Testis (tissue), 3 donors: ENCODE data around the gene SCMH1. TPM values are rescaled to one million over a fixed set of nuclear protein-coding genes. Genes with fewer than 3 reads are reported as not detected.
"Not testable (repeated sequence)": the region's sequence is repeated elsewhere in the genome, so short reads cannot be mapped to it uniquely, and the experiment has no call there.

Experiments used
- DNase-seq: peaks from one replicate; pipeline ENCODE4 v3.0.0-alpha.2; 2019
- H3K27ac ChIP-seq, 2 donors: fragments of 200-600 bp; sonication (generic); one replicate each; pipeline ENCODE4 v1.5.1; 2019
- H3K27me3 ChIP-seq: fragments of 200-600 bp; sonication (generic); one replicate; pipeline ENCODE4 v1.5.1; 2019
- H3K36me3 ChIP-seq: fragments of 200-600 bp; sonication (generic); one replicate; pipeline ENCODE4 v1.5.1; 2017; ENCODE audit warnings: low read depth; ENCODE audit errors: missing control alignments
- H3K4me1 ChIP-seq: fragments of 200-600 bp; sonication (generic); one replicate; pipeline ENCODE4 v1.5.1; 2019
- H3K4me3 ChIP-seq, 2 donors: fragments of 200-600 bp; sonication (generic); one replicate each; pipeline ENCODE4 v1.5.1; 2017 to 2019
- H3K9me3 ChIP-seq: fragments of 200-600 bp; sonication (generic); one replicate; pipeline ENCODE4 v1.5.1; 2017
- CTCF ChIP-seq, 3 experiments: fragments of 450-650 bp in 2 of 3; fragments of 200-600 bp in 1 of 3; sonication (generic) in 1 of 3; IDR thresholded peaks; one replicate each; pipeline ENCODE4 v1.5.1; 2016 to 2019; ENCODE audit warnings: antibody characterized with exemption in 3 of 3, mild to moderate bottlenecking in 2 of 3, moderate library complexity in 1 of 3
- POLR2A ChIP-seq: fragments of 450-650 bp; IDR thresholded peaks from one replicate; pipeline ENCODE4 v1.6.1; 2017; ENCODE audit warnings: antibody characterized with exemption, mild to moderate bottlenecking, moderate library complexity
- WGBS, 2 donors: methylation state at CpG; one replicate each; pipeline ENCODE4 v1.1.5; 2018; 5-methylcytosine and 5-hydroxymethylcytosine counted together
- intact Hi-C: fragments of 100-400 bp; cut with DNase I; formaldehyde crosslinking; loops from one replicate; pipeline ENCODE4 v1.15.1; 2023; ENCODE audit warnings: low total_unique reads
- polyA plus RNA-seq: library from polyadenylated mRNA; stranded (reverse); fragments of 350-450 nt; fragmentation: Illumina TruSeq; extraction: RNeasy Lipid Tissue Mini Kit (QIAGEN cat#74804); gene quantifications from one replicate; pipeline ENCODE4 v1.2.3, GENCODE V29; 2014; ENCODE audit warnings: low read depth, low replicate concordance; ENCODE audit not compliant: insufficient read depth
- total RNA-seq, 2 donors: library from RNA; depleted of rRNA; stranded (reverse); fragments of >200 nt; gene quantifications; one replicate each; pipeline ENCODE4 v1.2.3, GENCODE V29; 2016

SCMH1 gene
- total and polyA plus RNA-seq, 3 donors from 2014 or later: 60.8 to 79.7 (median 79.0) TPM

- no peak for DNase-seq
- intact Hi-C loops: no loop called here
- TF ChIP-seq CTCF (IDR thresholded peaks at IDR 0.05) (no peak), POLR2A (no peak)
These were observed 42.7 kb downstream of the SCMH1 start for GRCh38 chr1:41199375-41199774.

GRCh38 chr1:41192456-41193178 is 49.5 kb downstream of the SCMH1 start:
- Histone ChIP-seq H3K4me3 (no peak overlapping the region), H3K9me3 (no peaks in the 10 kb centered on the region), H3K27ac (no peak overlapping the region), H3K4me1 (no peaks in the 10 kb centered on the region), H3K27me3 (no peaks in the 10 kb centered on the region), H3K36me3 (no peaks in the 10 kb centered on the region)
- intact Hi-C loops: no loop called here
- no peak for DNase-seq
- 81 to 91% methylated on average over 1 of the region's 1 CpG for WGBS, 2 donors
- TF ChIP-seq CTCF (IDR thresholded peaks at IDR 0.05) (no peak), POLR2A (no peak)

More at GRCh38 chr1:41199375-41199774, 42.7 kb downstream of the SCMH1 start:
- no peaks in the 10 kb centered on the region for H3K9me3 ChIP-seq
- H3K36me3 ChIP-seq: no peaks in the 10 kb centered on the region
- no peak overlapping the region for H3K4me3 ChIP-seq
- no peak overlapping the region for H3K27ac ChIP-seq
- H3K27me3 ChIP-seq: no peaks in the 10 kb centered on the region
- H3K4me1 ChIP-seq: no peaks in the 10 kb centered on the region

GRCh38 chr1:41184446-41184845 is 57.7 kb downstream of the SCMH1 start:
- H3K36me3 ChIP-seq: no peaks in the 10 kb centered on the region
- intact Hi-C loops: no loop called here
- no peak for DNase-seq
- no peaks in the 10 kb centered on the region for H3K4me1 ChIP-seq
- no peak overlapping the region for H3K4me3 ChIP-seq
- H3K9me3 ChIP-seq: no peaks in the 10 kb centered on the region
- TF ChIP-seq POLR2A: no peak
- TF ChIP-seq CTCF (IDR thresholded peaks at IDR 0.05): no peak
- no peaks in the 10 kb centered on the region for H3K27me3 ChIP-seq
- no peak overlapping the region for H3K27ac ChIP-seq
- WGBS, 2 donors: 77 to 100% methylated on average over 1 of the region's 1 CpG

GRCh38 chr1:41178230-41178629 is 63.9 kb downstream of the SCMH1 start:
- WGBS, 2 donors: 82 to 89% methylated on average over 3 of the region's 3 CpGs

GRCh38 chr1:41175546-41175945 is 66.6 kb downstream of the SCMH1 start:
- H3K27me3 ChIP-seq: no peaks in the 10 kb centered on the region
- TF ChIP-seq POLR2A (no peak), CTCF (IDR thresholded peaks at IDR 0.05) (no peak)
- H3K9me3 ChIP-seq: no peaks in the 10 kb centered on the region
- H3K4me1 ChIP-seq: no peaks in the 10 kb centered on the region
- DNase-seq: no peak
- no peak overlapping the region for H3K4me3 ChIP-seq
- H3K36me3 ChIP-seq: no peaks in the 10 kb centered on the region
- H3K27ac ChIP-seq: no peak overlapping the region
- intact Hi-C loops: no loop called here

More at GRCh38 chr1:41178230-41178629, 63.9 kb downstream of the SCMH1 start:
- H3K9me3 ChIP-seq, DNase-seq, H3K27me3 ChIP-seq, H3K4me1 ChIP-seq, H3K27ac ChIP-seq, H3K36me3 ChIP-seq, H3K4me3 ChIP-seq, intact Hi-C loops: not testable (repeated sequence)
